HG03045 (cell line): Measurements from ENCODE around the gene ANO2.

ENCODE experiments used
- ATAC-seq: cut with Tn5 transposase; IDR thresholded peaks from one replicate; pipeline ENCODE4 v1.9.1; 2021; ENCODE audit warnings: mild to moderate bottlenecking, moderate library complexity; ENCODE audit not compliant: unreplicated experiment

Gene ANO2

GRCh38 chr12:5588176-5588575 is 356.9 kb downstream of the ANO2 start:
- no peak for ATAC-seq

- no peak for ATAC-seq
Measured at GRCh38 chr12:5587711-5588121, 357.3 kb downstream of the ANO2 start.

GRCh38 chr12:5586201-5586600 is 358.9 kb downstream of the ANO2 start:
- ATAC-seq: no peak

- ATAC-seq: no peak
Measured at GRCh38 chr12:5585178-5585577, 359.9 kb downstream of the ANO2 start.

GRCh38 chr12:5584412-5585175 is 360.5 kb downstream of the ANO2 start:
- no peak for ATAC-seq

GRCh38 chr12:5582541-5582940 is 362.5 kb downstream of the ANO2 start:
- ATAC-seq: no peak

GRCh38 chr12:5582018-5582417 is 363.0 kb downstream of the ANO2 start:
- ATAC-seq: no peak

- no peak for ATAC-seq
Measured at GRCh38 chr12:5581616-5582015, 363.4 kb downstream of the ANO2 start.

GRCh38 chr12:5581019-5581418 is 364.0 kb downstream of the ANO2 start:
- no peak for ATAC-seq

GRCh38 chr12:5578775-5579174 is 366.3 kb downstream of the ANO2 start:
- no peak for ATAC-seq

GRCh38 chr12:5577741-5578140 is 367.3 kb downstream of the ANO2 start:
- no peak for ATAC-seq

GRCh38 chr12:5577211-5577612 is 367.8 kb downstream of the ANO2 start:
- no peak for ATAC-seq

GRCh38 chr12:5575987-5576386 is 369.1 kb downstream of the ANO2 start:
- ATAC-seq: no peak

GRCh38 chr12:5575232-5575631 is 369.8 kb downstream of the ANO2 start:
- no peak for ATAC-seq

- ATAC-seq: no peak
Measured at GRCh38 chr12:5573390-5573789, 371.7 kb downstream of the ANO2 start.

- ATAC-seq: no peak
Measured at GRCh38 chr12:5571115-5571514, 373.9 kb downstream of the ANO2 start.

- ATAC-seq: no peak
Measured at GRCh38 chr12:5570416-5570815, 374.6 kb downstream of the ANO2 start.

GRCh38 chr12:5568325-5568981 is 376.6 kb downstream of the ANO2 start:
- no peak for ATAC-seq

GRCh38 chr12:5567016-5567725 is 377.9 kb downstream of the ANO2 start:
- no peak for ATAC-seq

- no peak for ATAC-seq
Measured at GRCh38 chr12:5565933-5566599, 379.0 kb downstream of the ANO2 start.

- ATAC-seq: no peak
Measured at GRCh38 chr12:5562581-5562980, 382.5 kb downstream of the ANO2 start.
